ENCODE data around the gene WDR46. TPM values are rescaled to one million over a fixed set of nuclear protein-coding genes. Genes with fewer than 3 reads are reported as not detected.

Gene WDR46
- total RNA-seq, 1 experiment from 2014 or later = 109 TPM

DNA sequence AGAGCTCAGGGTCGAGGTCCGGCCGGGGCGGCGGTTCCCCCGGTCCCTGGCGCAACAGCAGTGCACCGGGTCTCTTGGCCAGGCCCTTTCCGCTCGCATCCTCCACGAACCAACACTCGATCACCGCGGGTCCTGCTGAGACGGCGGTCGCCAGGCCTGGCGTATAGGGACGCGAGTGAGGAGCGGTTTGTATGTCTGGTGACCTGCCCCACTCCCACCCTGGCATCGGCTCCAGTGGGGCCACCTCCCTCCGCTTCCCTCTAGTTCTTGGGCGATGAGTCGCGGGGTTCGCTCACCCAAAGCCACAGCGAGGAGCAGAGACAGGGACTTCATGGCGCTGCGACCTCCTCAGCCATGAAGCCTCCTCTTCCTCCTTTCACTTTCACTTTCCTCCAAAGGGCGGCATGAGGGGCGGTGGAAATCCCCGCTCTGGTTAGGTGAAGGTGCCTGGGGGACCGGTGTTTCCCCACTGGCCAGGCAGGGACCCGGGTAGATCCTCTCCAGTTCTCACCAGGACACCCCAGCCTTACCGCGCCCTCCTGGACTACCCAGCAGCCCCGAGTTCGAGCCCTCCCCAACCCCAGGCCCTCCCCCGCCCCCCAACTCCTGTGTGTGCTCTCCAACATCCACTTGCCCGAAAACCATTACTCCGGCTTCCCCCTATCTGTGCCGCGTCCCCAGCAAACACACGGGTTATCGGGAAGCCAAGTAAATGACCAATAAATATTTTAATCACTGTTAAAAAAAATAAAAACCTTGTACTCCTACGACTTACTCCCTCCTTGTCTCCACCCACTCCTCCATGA is 24.9 kb upstream of the WDR46 start, which contains the start of gene TAPBP:
Gene TAPBP, minus strand, starts transcription at position 370 of the 806 bp plus-strand sequence. Its CDS starts 37 bp downstream, at position 333.
- peak; percentile 77 for DNase-seq (ENCODE audit: low read depth)

DNA sequence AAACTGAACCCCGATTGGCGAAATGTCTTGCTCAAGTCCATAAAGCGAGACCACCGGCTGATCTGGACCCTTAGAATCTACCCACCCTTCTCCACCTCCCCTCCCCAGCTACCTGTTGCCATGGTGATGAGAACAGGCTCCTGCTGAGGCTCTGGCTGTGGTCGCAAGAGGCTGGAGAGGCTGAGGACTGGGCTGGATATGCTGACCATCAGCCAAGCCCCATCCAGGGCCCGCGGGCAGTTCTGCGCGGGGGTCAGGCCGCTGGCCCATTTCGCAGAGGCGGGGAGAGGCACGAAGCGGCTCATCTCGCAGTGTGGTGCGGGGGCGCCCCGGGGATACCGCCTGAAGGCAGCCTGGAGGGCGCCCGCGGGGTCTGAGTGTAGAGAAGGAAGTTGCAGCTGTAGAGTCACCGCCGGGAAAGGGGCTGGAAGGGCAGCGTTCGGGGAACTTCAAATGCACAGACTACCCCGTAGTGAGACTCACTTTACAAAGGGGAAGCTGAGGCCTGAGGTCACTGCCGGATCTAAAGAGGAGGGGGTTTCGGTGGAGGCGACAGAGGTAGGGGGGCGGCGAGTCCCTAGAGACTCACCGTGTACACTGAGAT is 24.2 kb upstream of the WDR46 start:
- DNase-seq (ENCODE audit: low read depth) = peak; percentile 42

DNA sequence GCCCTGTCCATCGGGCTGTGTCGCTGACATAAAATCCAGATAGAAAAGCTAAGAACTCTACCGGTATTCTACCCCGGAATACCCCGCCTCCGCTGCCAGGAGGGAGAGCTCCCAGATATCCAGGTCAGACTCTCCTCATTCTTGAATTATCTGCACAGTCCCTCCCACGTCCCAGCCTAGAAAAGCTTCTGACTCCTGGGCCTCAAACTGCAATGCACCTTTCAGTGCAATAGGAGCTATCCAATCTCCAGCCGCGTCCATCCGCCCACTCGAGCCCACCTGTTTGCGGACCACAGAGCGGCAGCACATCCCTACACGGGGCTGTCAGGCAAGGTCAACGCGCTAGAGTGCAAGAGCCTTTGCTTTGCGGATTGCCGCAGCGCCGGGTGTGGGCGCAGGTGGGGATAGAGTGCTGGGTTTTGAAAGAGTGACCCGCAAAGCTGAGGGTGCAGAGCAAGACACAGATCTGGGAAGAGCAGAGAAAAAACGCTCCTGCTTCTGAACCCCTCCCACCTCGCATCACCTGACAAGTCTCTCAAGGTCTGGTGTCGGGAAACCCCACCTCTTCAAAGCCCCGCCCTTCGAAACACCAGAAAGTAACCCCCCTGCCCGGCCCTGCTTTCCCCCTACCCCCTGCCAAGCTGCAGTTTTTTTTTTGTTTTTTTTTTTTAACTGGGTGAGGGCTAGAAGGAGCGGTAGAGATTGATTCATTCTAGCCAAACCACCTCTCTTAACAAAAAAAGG is 23.5 kb upstream of the WDR46 start:
- peak; percentile 66 for DNase-seq (ENCODE audit: low read depth)

DNA sequence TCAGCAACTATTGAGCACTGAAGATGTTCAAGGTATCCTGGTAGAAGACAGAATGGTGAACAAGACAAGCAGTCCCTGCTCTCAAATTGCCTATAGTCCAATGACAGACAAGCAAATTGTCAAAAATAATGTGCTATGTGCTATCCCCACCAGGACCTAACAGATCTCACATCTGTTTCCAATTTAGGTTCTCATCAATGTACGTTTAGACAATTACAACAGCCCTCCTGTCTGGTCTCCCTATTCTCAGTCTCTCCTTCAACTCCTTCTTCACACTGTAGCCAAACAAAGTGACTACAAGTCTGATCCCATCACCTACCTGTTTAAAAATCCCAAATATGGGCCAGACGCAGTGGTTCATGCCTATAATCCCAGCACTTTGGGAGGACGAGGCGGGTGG is 17.3 kb upstream of the WDR46 start:
- no peak for DNase-seq (ENCODE audit: low read depth)

DNA sequence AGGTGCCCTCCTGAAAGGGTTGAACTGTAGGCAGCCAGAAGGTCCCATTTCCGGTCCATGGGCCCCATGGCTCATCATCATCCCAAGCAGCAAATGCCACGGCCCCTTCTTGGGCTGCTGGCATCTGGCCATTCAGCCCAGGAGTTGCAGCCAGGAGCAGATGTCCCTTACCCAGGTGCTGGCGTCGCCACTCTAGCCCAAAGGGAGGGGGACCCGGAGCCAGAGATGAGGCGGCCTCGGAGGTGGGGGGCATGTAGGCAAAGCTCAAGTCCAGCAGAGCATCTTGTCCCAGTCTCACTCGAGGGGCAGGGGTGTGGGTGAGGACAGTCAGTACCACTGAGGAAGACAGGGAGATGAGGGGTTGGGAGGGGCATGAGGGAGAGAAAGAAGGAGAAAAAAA is 16.0 kb upstream of the WDR46 start:
- DNase-seq (ENCODE audit: low read depth) = no peak

DNA sequence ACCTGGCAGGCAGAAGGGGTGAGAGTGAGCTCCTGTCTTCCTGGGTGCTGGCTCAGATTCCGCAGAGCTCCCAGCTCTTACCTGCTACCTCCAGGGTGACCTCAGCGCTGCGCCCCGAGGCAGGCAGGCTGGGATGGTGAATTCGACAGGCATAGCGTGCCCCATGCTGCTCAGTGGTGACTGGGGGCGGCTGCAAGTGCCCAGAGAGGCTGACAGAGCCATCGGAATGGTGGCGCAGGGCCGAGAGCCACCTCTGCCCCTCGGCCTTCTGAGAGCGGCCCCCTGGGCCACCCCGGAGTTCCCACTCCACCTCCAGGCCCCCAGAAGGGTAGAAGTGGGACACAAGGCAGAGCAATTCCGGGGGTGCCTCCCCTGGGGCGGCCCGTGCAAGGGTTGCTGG is 15.2 kb upstream of the WDR46 start:
- no peak for DNase-seq (ENCODE audit: low read depth)

DNA sequence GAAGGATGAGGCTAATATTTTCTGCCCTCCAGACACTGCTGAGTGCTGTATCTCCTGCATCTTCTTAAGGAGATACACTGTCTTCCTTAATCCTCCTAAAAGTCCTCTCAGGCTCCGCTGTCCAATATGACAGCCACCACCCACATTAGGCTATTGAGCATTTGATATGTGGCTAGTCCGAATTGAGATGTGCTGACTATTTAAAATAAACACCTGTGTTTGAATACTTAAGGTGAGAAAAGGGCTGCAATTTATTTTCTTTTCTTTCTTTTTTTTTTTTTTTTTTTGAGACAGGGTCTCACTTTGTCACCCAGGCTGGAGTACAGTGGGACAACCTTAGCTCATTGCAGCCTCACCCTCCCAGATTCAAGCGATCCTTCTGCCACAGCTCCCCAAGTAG is 12.8 kb upstream of the WDR46 start:
- no peak for DNase-seq (ENCODE audit: low read depth)

DNA sequence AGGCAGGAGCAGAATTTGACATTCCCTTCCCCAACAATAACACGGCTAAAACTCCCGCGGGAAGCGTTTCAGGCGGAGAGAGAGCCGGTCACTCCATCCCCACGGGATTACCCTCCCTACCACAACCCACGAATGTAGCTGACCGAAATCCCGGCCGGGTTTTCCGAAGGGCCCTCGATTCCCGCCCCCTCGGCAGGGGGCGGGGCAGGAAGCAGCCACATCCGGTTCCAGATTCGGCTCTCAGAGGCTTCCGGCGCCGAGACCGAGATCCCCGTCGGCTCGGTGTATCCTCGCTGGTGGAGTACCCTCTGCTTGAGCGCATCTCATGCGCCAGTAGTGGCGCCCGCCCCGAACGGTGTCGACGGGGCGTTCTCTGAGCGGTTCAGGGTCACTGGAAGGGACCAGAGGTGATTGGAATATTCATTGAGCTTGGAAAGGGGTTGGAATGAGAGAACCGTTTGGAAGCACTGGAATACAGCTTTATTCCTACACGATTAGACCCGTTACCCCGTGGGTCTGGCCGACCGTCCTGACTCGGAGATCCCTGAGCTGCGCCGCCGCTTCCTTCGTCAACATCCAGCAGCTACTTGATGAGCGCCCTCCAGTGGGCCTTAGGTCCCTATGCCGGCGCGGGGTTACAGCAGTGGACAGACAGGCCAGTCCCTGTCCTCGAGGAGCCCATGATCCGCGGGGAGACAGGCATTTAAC is 10.4 kb upstream of the WDR46 start:
- peak; percentile 94 for DNase-seq (ENCODE audit: low read depth)

DNA sequence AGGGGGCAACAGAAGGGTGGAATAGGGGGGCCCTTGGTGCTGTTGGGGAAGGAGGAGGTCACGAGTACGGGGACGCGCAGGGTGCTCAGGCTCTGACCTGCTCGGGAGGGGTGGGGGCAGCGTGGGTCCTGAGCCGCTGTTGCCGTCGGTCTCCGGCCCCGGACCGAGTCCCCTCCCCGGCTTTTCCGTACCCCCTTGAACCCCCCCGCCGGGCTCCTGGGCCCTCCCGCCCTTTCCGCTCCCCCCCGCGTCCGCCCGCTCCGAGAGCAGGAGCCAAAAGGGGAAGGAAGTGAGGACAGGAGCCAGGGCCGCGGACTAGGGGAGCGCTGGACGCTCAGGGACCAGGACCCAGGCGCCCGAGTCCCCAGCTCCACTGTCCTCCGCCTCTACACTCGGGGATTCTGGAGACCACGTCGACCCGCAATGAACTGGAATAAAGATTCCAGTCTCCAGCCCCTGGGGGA is 9.8 kb upstream of the WDR46 start, which contains the start of gene RGL2:
Gene RGL2, minus strand, starts transcription at position 170 of the 464 bp plus-strand sequence. CDS start 332 bp downstream, outside the sequence.
- peak; percentile 65 for DNase-seq (ENCODE audit: low read depth)

DNA sequence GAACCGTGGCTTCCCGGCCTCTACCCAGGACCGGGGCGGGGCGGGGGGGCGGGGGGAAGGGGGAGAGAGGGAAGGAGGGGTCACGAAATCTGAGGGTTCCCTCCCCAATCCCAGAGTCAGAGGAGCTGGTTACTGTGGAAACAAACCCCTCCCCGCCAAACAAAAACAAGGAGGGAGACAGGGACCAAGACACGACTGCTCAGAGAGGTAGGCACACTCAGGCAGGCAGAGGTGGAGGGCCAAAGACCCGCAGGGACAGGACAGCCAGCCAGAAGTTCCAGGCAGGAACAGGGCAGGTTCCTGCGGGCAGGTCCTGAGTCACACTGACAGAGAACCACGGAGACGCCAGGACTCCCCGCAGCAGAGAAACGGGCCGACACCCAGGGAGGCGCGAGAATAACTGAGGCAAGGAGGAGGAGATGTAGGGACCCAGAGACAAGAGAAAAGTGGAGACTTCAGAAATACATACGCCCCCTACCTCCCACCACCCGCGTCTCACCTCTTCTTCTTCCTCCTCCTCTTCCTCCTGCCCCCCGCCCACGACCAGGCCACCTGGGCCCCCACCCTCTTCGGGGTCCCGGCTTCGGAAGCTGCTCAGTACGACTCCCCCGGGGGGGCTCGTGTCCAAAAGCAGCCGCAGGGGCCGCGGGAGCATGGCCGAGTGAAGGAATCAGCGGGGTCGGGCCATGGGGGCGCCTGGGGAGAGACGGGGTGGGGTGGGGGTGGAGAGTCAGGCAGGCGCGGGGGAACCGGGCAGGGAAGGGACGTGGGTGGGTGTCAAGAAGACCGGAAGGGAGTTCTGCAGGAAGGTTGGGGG is 9.1 kb upstream of the WDR46 start:
- peak; percentile 91 for DNase-seq (ENCODE audit: low read depth)

DNA sequence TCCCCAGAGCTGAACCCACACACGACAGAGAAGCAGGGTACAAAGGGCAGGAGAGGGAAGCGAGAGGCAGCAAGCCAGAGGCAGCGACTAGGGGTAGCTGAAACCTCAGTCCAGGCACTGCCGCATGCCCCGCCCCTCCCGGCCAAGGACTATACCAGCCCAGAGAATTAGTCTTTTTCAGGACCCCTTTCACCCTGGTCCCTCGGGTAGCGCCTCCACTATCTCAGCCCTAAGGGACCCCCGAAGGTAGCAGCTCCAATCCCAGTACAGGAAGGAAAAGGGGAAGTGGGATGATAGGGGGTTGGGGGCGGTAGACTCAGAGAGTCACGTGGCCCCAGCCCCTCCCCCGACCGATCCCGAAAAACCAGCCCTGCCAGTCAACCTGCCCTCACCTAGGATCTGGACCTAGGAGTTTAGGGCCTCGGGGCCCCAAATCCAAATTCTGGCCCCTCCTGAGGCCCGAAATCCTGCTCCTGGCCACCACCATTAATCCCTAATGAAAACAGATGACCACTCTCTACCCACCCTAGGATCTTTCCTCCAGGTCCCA is 8.4 kb upstream of the WDR46 start:
- no peak for DNase-seq (ENCODE audit: low read depth)

DNA sequence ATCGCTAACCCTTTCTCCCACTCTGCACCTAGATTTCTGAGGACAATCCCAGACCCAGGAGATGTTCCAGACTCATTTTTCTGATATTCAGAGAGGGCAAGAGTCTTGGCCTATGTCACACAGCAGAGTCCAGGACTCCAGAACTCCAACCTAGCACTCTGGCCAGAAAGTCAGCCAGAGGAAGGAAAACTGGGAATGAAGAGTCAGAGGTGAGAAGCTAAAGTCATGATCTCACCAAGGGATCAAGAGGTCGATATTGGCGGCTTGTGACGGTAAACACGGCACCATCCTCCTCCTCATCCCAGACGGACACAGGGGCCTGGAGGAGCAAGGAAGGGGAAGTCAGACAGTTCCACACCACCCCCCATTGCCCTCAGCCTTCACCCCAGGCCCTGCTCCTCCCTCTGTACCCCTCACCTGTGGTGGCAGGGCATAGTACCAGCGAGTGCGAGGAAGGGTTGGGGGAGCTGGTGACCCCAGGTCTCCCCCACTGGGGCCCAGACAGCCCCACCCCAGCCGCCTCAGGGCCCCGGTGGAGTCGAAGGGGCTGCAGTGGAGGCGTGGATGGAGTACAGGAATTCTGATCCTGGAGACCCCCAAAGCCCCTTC is 7.9 kb upstream of the WDR46 start:
- no peak for DNase-seq (ENCODE audit: low read depth)

DNA sequence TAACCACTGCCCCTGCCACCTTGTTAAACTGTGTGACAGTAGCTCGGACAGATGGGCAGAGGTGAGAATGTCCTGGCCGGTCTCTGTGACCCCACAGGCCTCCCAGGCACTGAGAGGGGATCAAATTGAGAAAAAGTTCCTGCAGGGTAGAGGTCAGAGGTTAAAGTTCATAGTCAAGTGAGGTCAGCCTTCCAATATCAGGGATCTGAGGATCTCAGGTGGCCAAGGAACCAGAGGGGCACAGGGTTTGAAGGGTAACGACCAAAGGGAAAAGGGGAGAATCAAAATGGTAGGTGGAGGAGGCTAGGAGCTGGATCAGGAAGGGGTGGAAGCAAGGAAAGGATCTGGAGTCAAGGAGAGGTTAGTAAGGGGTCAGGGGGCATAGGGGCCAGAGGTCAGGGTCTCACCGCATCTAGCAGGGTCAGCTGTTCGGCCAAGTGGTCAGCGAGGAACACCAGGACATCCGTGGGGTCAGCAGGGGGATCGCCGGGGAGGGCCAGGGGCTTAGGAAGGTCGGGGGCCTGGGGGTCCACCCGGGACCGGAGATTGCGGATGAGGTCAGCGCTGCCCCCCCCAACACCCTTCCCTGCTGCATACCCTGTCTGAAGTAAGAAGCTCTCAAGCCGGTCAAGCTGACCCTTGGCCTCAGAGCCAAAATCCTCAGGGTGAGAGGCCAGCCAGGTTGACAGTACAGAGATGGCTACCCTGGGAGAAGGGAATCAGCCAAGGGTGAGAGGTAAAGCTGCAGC is 6.8 kb upstream of the WDR46 start:
- no peak for DNase-seq (ENCODE audit: low read depth)

DNA sequence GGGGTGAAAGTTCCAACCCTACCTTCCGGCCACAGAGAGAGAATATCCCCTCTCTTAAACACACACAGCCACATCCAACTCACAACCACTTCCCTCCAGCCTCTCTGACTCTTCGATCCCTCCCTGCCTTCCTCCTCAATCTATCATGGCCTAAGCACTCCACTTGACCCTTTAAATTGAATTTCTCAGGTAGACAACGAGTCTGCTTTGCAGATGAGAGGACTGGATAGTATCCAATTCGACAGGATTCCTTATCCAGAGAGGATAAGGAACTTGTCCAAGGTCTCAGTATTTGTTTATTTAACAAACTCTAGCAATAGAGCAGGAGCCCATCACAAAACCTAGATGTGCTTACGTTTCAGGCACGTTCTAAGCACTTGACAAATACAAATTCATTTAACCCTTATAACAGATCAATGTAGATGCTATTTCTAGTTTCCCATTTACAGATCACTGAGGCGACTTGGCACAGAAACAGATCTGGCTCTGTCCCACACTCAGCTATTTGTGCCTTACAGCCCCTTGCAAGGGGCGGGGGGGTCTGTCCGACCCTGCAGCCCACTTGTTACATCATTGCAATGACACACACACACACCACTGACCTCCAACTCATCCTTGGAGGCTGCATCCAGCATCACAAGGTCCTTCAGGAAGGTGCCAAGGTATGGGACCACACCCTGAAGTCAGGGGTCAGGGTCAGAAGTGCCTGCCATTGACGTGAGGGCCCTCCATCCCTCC is 5.2 kb upstream of the WDR46 start:
- no peak for DNase-seq (ENCODE audit: low read depth)

DNA sequence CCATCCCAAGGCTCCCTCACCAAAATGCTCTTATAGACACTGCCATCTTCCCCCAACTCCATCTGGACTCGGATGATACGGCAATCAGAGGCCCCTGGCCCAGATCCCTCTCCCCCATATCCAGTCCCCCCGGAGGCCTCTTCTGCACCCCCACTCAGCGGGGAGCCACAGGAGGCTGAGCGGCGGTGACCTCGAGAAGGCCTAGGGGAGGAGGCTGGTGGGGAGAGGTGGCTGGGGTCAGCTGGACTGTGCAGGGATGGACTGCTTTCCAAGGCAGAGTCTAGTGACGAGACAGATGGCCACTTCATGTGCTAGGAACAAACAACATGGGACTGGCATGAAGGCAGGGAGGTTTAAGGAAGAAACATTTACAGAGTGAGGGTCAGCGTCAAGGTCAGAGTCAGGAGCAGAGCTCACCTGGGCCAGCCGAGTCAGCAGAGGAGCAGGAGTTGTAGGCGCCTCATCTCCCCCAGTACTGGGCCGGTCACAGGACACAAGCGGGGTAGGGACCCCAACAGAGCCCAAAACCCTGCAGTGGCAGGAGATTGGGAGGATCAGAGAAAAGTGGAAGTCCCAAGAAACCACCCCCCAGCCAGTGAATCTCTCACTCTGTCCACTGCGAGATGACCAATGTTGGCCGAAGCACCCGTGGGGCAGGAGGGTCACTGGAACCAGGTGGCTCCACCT is 4.1 kb upstream of the WDR46 start:
- no peak for DNase-seq (ENCODE audit: low read depth)

DNA sequence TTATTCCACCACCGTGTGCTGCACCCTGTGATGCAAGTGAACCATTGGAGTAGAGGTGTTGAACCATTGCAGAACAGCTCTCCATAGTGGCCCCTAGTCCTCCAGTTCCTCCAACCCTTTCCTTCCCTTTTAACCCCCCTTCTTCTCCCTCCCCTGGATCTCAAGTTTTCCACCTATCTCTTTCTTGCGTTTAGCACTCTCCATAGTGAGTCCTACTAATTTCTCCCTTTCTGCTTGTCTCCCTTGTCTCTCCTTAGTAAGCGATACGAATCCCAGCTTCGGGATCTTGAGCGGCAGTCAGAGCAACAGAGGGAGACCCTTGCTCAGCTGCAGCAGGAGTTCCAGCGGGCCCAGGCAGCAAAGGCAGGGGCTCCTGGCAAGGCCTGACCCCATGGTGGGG is 1.4 kb upstream of the WDR46 start:
- no peak for DNase-seq (ENCODE audit: low read depth)

DNA sequence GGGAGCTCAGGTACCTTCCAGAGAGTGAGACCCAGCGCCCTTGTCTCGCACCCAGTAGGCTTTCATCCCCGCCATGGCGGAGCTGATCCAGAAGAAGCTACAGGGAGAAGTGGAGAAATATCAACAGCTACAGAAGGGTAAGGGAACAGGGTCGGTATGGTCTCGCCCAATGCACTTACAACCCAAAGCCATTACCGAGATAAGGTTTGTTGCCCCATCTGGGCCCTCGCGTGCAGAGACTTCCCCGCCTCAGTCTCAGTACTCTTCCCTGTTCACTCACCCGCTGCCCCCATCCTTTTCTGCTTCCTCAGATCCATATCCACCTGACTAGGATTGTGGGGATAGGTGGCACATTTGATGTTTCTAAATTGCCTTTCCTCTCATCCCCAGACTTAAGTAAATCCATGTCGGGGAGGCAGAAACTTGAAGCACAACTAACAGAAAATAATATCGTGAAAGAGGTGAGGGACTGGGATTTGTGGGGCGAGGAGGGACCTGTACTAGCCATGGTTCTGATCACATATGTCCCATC is 811 bp upstream of the WDR46 start:
- DNase-seq (ENCODE audit: low read depth) = no peak

Data from RPMI7951 (cell line).